ENCODE data around the gene TLL1.

GRCh38 chr4:165928601-165929000, 55.6 kb downstream of the TLL1 start:
- TF ChIP-seq CTCF (IDR thresholded peaks at IDR 0.05; ENCODE audit: low read depth, low read length): no peak
- no peak for TF ChIP-seq EZH2phosphoT487 (IDR thresholded peaks at IDR 0.05; ENCODE audit: low read depth)
